DND-41 (cell line): ENCODE results near the gene MCM10.

Source experiments
- CTCF ChIP-seq: IDR thresholded peaks from 2 replicates; pipeline ENCODE4 v1.5.1; 2012; ENCODE audit warnings: borderline replicate concordance, low read length, moderate library complexity, mild to moderate bottlenecking; ENCODE audit not compliant: poor library complexity, severe bottlenecking; ENCODE audit errors: extremely low read depth
- EZH2 ChIP-seq: IDR thresholded peaks from 3 replicates; pipeline ENCODE4 v1.6.1; 2012; ENCODE audit warnings: borderline replicate concordance, low read depth, mild to moderate bottlenecking, moderate library complexity, low read length, inconsistent platforms; ENCODE audit not compliant: severe bottlenecking

GRCh38 chr10:13113544-13113943 lies 47.8 kb upstream of the MCM10 start:
- TF ChIP-seq EZH2 (no peak), CTCF (no peak)
